Immature natural killer cell (primary cell): ENCODE measurements around the gene ARF6. TPM values are rescaled to one million over a fixed set of nuclear protein-coding genes. Genes with fewer than 3 reads are reported as not detected.
"Not testable (repeated sequence)": the region's sequence is repeated elsewhere in the genome, so short reads cannot be mapped to it uniquely, and the experiment has no call there.

ENCODE experiments used
- DNase-seq, 3 donors: peaks; one replicate each; pipeline ENCODE4 v3.0.0; 2022; ENCODE audit warnings: mixed read lengths in 1 of 3
- H3K27ac Mint-ChIP-seq, 6 donors: one replicate each; pipeline ENCODE4 v1.8.0; 2020; ENCODE audit warnings: mixed read lengths in 6 of 6, mild to moderate bottlenecking in 5 of 6, inconsistent platforms in 4 of 6, moderate library complexity in 3 of 6
- H3K27me3 Mint-ChIP-seq, 3 donors: one replicate each; pipeline ENCODE4 v1.8.0; 2020 to 2021; ENCODE audit warnings: low read depth in 3 of 3, mild to moderate bottlenecking in 3 of 3, mixed read lengths in 3 of 3, moderate library complexity in 3 of 3, inconsistent platforms in 1 of 3
- H3K36me3 Mint-ChIP-seq, 3 donors: one replicate each; pipeline ENCODE4 v1.8.0; 2020; ENCODE audit warnings: mixed read lengths in 3 of 3, inconsistent platforms in 2 of 3, mild to moderate bottlenecking in 2 of 3
- H3K4me1 Mint-ChIP-seq, 2 donors: one replicate each; pipeline ENCODE4 v1.8.0; 2020; ENCODE audit warnings: inconsistent platforms in 2 of 2, mild to moderate bottlenecking in 2 of 2, mixed read lengths in 2 of 2, moderate library complexity in 1 of 2
- H3K4me3 Mint-ChIP-seq, 5 donors: one replicate each; pipeline ENCODE4 v1.8.0; 2020; ENCODE audit warnings: mild to moderate bottlenecking in 5 of 5, mixed read lengths in 5 of 5, inconsistent platforms in 3 of 5, moderate library complexity in 3 of 5
- H3K9me3 Mint-ChIP-seq, 6 donors: one replicate each; pipeline ENCODE4 v1.8.0; 2020; ENCODE audit warnings: mild to moderate bottlenecking in 6 of 6, mixed read lengths in 6 of 6, inconsistent platforms in 4 of 6, moderate library complexity in 3 of 6
- polyA plus RNA-seq, 3 donors: library from polyadenylated mRNA; unstranded; fragments of 300-500 nt; fragmentation: Illumina TruSeq; gene quantifications; one replicate each; pipeline ENCODE4 v1.2.3, GENCODE V29; 2021

ARF6 gene
- polyA plus RNA-seq, 3 donors from 2014 or later = 163 to 242 (median 169) TPM

- Mint-ChIP-seq H3K9me3 (no peaks in the 10 kb centered on the region), H3K27ac (peak overlapping the region in 1 of 6 donors; percentile 17), H3K27me3 (peaks cover 0 to 3% (median 0%) of the 10 kb centered on the region in 3 donors), H3K36me3 (peaks cover 8 to 15% (median 9%) of the 10 kb centered on the region in 3 donors), H3K4me3 (no peak overlapping the region), H3K4me1 (peaks cover 40 to 55% of the 10 kb centered on the region in 2 donors)
- DNase-seq = no peak
Measured at GRCh38 chr14:49900973-49901372, 8.1 kb downstream of the ARF6 start.

GRCh38 chr14:49902679-49903246, 9.9 kb downstream of the ARF6 start:
- DNase-seq, H3K4me3 Mint-ChIP-seq, H3K27me3 Mint-ChIP-seq, H3K9me3 Mint-ChIP-seq, H3K36me3 Mint-ChIP-seq: not testable (repeated sequence)
- Mint-ChIP-seq H3K27ac (peak overlapping the region in 3 of 6 donors; percentile 5 to 44 (median 40)), H3K4me1 (peaks cover 42 to 55% of the 10 kb centered on the region in 2 donors)

- no peak overlapping the region for H3K4me3 Mint-ChIP-seq
- no peak for DNase-seq
- no peaks in the 10 kb centered on the region for H3K27me3 Mint-ChIP-seq
- peaks cover 4 to 8% (median 4%) of the 10 kb centered on the region in 3 donors for H3K36me3 Mint-ChIP-seq
- H3K4me1 Mint-ChIP-seq = peaks cover 37 to 49% of the 10 kb centered on the region in 2 donors
- peak overlapping the region in 4 of 6 donors; percentile 10 to 73 (median 42) for H3K27ac Mint-ChIP-seq
- H3K9me3 Mint-ChIP-seq = no peaks in the 10 kb centered on the region
Measured at GRCh38 chr14:49904270-49904669, 11.4 kb downstream of the ARF6 start.

- DNase-seq = no peak
- H3K4me3 Mint-ChIP-seq = no peak overlapping the region
- H3K36me3 Mint-ChIP-seq = peaks cover 4 to 8% (median 4%) of the 10 kb centered on the region in 3 donors
- H3K27me3 Mint-ChIP-seq = no peaks in the 10 kb centered on the region
- no peaks in the 10 kb centered on the region for H3K9me3 Mint-ChIP-seq
- peaks cover 36 to 40% of the 10 kb centered on the region in 2 donors for H3K4me1 Mint-ChIP-seq
- H3K27ac Mint-ChIP-seq = peak overlapping the region in 3 of 6 donors; percentile 28 to 57 (median 32)
Measured at GRCh38 chr14:49905989-49906388, 13.1 kb downstream of the ARF6 start.

GRCh38 chr14:49907186-49907585, 14.3 kb downstream of the ARF6 start:
- no peaks in the 10 kb centered on the region for H3K9me3 Mint-ChIP-seq
- peak overlapping the region; percentile 61 to 91 (median 79) for H3K27ac Mint-ChIP-seq
- peaks cover 2 to 6% (median 2%) of the 10 kb centered on the region in 3 donors for H3K36me3 Mint-ChIP-seq
- H3K4me3 Mint-ChIP-seq = peak overlapping the region; percentile 55 to 86 (median 70)
- H3K27me3 Mint-ChIP-seq = no peaks in the 10 kb centered on the region
- peaks cover 41 to 42% of the 10 kb centered on the region in 2 donors for H3K4me1 Mint-ChIP-seq
- no peak for DNase-seq

GRCh38 chr14:49908433-49908782, 15.5 kb downstream of the ARF6 start:
- Mint-ChIP-seq H3K36me3 (peaks cover 0 to 4% (median 0%) of the 10 kb centered on the region in 3 donors), H3K4me3 (peak overlapping the region in 3 of 5 donors; percentile 24 to 73 (median 33))

GRCh38 chr14:49909016-49909415, 16.1 kb downstream of the ARF6 start:
- H3K9me3 Mint-ChIP-seq = no peaks in the 10 kb centered on the region
- H3K4me3 Mint-ChIP-seq = no peak overlapping the region
- DNase-seq = no peak
- H3K27me3 Mint-ChIP-seq = no peaks in the 10 kb centered on the region
- H3K36me3 Mint-ChIP-seq = peaks cover 0 to 3% (median 0%) of the 10 kb centered on the region in 3 donors
- no peak overlapping the region for H3K27ac Mint-ChIP-seq
- peaks cover 38 to 39% of the 10 kb centered on the region in 2 donors for H3K4me1 Mint-ChIP-seq

More at GRCh38 chr14:49908433-49908782, 15.5 kb downstream of the ARF6 start:
- no peaks in the 10 kb centered on the region for H3K27me3 Mint-ChIP-seq
- DNase-seq = no peak
- H3K9me3 Mint-ChIP-seq = no peaks in the 10 kb centered on the region
- H3K4me1 Mint-ChIP-seq = peaks cover 38 to 39% of the 10 kb centered on the region in 2 donors
- peak overlapping the region in 4 of 6 donors; percentile 28 to 78 (median 52) for H3K27ac Mint-ChIP-seq

- Mint-ChIP-seq H3K4me1 (peaks cover 5 to 11% of the 10 kb centered on the region in 2 donors), H3K27me3 (no peaks in the 10 kb centered on the region)
Measured at GRCh38 chr14:49915085-49915484, 22.2 kb downstream of the ARF6 start.

GRCh38 chr14:49918706-49919105, 25.8 kb downstream of the ARF6 start:
- no peak for DNase-seq
- Mint-ChIP-seq H3K36me3 (peaks cover 0 to 5% (median 0%) of the 10 kb centered on the region in 3 donors), H3K4me1 (no peaks in the 10 kb centered on the region), H3K27me3 (peaks cover 0 to 2% (median 1%) of the 10 kb centered on the region in 3 donors), H3K4me3 (no peak overlapping the region), H3K9me3 (no peaks in the 10 kb centered on the region), H3K27ac (no peak overlapping the region)

More at GRCh38 chr14:49915085-49915484, 22.2 kb downstream of the ARF6 start:
- Mint-ChIP-seq H3K4me3 (no peak overlapping the region), H3K36me3 (peaks cover 0 to 5% (median 0%) of the 10 kb centered on the region in 3 donors), H3K27ac (no peak overlapping the region), H3K9me3 (no peaks in the 10 kb centered on the region)
- no peak for DNase-seq

GRCh38 chr14:49919825-49920659, 27.2 kb downstream of the ARF6 start:
- no peaks in the 10 kb centered on the region for H3K9me3 Mint-ChIP-seq
- H3K27ac Mint-ChIP-seq = no peak overlapping the region
- no peak for DNase-seq
- no peaks in the 10 kb centered on the region for H3K4me1 Mint-ChIP-seq
- H3K4me3 Mint-ChIP-seq = no peak overlapping the region
- peaks cover 0 to 2% (median 1%) of the 10 kb centered on the region in 3 donors for H3K27me3 Mint-ChIP-seq
- peaks cover 0 to 9% (median 0%) of the 10 kb centered on the region in 3 donors for H3K36me3 Mint-ChIP-seq

- Mint-ChIP-seq H3K27me3 (peaks cover 0 to 2% (median 1%) of the 10 kb centered on the region in 3 donors), H3K4me1 (no peaks in the 10 kb centered on the region), H3K27ac (no peak overlapping the region), H3K9me3 (no peaks in the 10 kb centered on the region), H3K4me3 (no peak overlapping the region), H3K36me3 (peaks cover 0 to 9% (median 0%) of the 10 kb centered on the region in 3 donors)
- no peak for DNase-seq
Measured at GRCh38 chr14:49920935-49921334, 28.1 kb downstream of the ARF6 start.

- H3K4me3 Mint-ChIP-seq = no peak overlapping the region
- H3K27me3 Mint-ChIP-seq = peaks cover 0 to 2% (median 1%) of the 10 kb centered on the region in 3 donors
Measured at GRCh38 chr14:49921401-49921800, 28.5 kb downstream of the ARF6 start.

GRCh38 chr14:49923442-49923841, 30.6 kb downstream of the ARF6 start:
- Mint-ChIP-seq H3K27ac (peak overlapping the region in 2 of 6 donors; percentile 46 to 74), H3K4me1 (peaks cover 0 to 6% of the 10 kb centered on the region in 2 donors), H3K4me3 (no peak overlapping the region), H3K27me3 (peaks cover 0 to 2% (median 1%) of the 10 kb centered on the region in 3 donors), H3K36me3 (peaks cover 0 to 9% (median 0%) of the 10 kb centered on the region in 3 donors), H3K9me3 (no peaks in the 10 kb centered on the region)
- DNase-seq = no peak

More at GRCh38 chr14:49921401-49921800, 28.5 kb downstream of the ARF6 start:
- H3K27ac Mint-ChIP-seq = no peak overlapping the region
- peaks cover 0 to 9% (median 0%) of the 10 kb centered on the region in 3 donors for H3K36me3 Mint-ChIP-seq
- H3K4me1 Mint-ChIP-seq = no peaks in the 10 kb centered on the region
- DNase-seq = no peak
- no peaks in the 10 kb centered on the region for H3K9me3 Mint-ChIP-seq

GRCh38 chr14:49923881-49924280, 31.0 kb downstream of the ARF6 start:
- Mint-ChIP-seq H3K4me1 (peaks cover 0 to 6% of the 10 kb centered on the region in 2 donors), H3K4me3 (no peak overlapping the region), H3K9me3 (no peaks in the 10 kb centered on the region), H3K27ac (no peak overlapping the region), H3K36me3 (peaks cover 0 to 4% (median 0%) of the 10 kb centered on the region in 3 donors), H3K27me3 (peaks cover 0 to 2% (median 1%) of the 10 kb centered on the region in 3 donors)
- DNase-seq = no peak
